AG09309 (cell line): ENCODE data around the gene SPINK6.

ENCODE experiments used
- DNase-seq: peaks from one replicate; pipeline ENCODE4 v3.0.0-alpha.2; 2010; ENCODE audit warnings: low read depth
- H3K4me3 ChIP-seq: 2 replicates; pipeline ENCODE4 v1.5.1; 2011; ENCODE audit warnings: mild to moderate bottlenecking, low read depth, low read length, moderate library complexity; ENCODE audit not compliant: control insufficient read depth
- TF ChIP-seq, protein P1 (sequence below): IDR thresholded peaks from 2 replicates; pipeline ENCODE4 v1.5.1; 2011; ENCODE audit warnings: mild to moderate bottlenecking, low read depth, low read length, inconsistent platforms; ENCODE audit not compliant: insufficient read depth, control insufficient read depth; ENCODE audit errors: missing control alignments

The SPINK6 gene

GRCh38 chr5:148209151-148209770, 6.4 kb downstream of the SPINK6 start:
- TF ChIP-seq, protein P1, sequence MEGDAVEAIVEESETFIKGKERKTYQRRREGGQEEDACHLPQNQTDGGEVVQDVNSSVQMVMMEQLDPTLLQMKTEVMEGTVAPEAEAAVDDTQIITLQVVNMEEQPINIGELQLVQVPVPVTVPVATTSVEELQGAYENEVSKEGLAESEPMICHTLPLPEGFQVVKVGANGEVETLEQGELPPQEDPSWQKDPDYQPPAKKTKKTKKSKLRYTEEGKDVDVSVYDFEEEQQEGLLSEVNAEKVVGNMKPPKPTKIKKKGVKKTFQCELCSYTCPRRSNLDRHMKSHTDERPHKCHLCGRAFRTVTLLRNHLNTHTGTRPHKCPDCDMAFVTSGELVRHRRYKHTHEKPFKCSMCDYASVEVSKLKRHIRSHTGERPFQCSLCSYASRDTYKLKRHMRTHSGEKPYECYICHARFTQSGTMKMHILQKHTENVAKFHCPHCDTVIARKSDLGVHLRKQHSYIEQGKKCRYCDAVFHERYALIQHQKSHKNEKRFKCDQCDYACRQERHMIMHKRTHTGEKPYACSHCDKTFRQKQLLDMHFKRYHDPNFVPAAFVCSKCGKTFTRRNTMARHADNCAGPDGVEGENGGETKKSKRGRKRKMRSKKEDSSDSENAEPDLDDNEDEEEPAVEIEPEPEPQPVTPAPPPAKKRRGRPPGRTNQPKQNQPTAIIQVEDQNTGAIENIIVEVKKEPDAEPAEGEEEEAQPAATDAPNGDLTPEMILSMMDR = no peak
- no peak overlapping the region for H3K4me3 ChIP-seq
- DNase-seq = no peak

DNA sequence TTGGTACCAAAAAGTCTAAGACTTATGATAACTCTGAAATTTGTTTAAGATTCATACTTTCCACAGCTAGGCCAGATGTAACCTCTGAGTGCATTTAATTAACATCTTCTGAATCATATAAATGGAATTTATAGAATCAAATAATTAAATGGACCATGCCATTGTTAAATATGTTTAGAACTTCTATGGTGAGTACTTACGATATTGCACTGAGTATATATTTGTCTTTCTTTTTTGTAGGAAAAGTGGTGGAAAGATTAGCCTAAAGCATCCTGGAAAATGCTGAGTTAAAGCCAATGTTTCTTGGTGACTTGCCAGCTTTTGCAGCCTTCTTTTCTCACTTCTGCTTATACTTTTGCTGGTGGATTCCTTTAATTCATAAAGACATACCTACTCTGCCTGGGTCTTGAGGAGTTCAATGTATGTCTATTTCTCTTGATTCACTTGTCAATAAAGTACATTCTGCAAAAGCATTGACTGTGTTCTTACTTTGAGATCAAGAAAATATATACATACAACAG, 11.9 kb downstream of the SPINK6 start:
- TF ChIP-seq, protein P1 = no peak
- DNase-seq = no peak
- H3K4me3 ChIP-seq = no peak overlapping the region

DNA sequence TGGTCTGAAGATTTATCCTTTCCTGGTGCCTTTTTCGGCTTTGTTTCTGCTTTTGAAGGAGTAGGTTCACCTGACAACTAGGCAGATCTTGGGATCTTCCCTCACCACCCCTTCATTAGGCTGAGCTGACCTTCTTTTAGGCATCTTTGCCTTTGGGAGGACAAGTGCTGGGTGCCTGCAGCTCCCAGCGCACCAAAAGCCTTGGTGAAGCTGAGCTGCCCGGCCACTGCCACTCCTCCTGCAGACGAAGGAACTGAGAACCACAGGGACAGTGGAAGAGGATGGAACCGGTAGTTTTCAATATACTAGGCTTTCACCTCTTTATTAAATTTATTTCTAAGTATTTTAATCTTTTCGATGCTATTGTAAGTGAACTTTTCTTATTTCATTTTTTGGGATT, 18.7 kb downstream of the SPINK6 start:
- no peak for DNase-seq
- TF ChIP-seq, protein P1 = no peak
- H3K4me3 ChIP-seq = no peak overlapping the region

GRCh38 chr5:148224117-148224742, 21.4 kb downstream of the SPINK6 start:
- TF ChIP-seq, protein P1 = no peak
- no peak overlapping the region for H3K4me3 ChIP-seq
- DNase-seq = peak; percentile 96

DNA sequence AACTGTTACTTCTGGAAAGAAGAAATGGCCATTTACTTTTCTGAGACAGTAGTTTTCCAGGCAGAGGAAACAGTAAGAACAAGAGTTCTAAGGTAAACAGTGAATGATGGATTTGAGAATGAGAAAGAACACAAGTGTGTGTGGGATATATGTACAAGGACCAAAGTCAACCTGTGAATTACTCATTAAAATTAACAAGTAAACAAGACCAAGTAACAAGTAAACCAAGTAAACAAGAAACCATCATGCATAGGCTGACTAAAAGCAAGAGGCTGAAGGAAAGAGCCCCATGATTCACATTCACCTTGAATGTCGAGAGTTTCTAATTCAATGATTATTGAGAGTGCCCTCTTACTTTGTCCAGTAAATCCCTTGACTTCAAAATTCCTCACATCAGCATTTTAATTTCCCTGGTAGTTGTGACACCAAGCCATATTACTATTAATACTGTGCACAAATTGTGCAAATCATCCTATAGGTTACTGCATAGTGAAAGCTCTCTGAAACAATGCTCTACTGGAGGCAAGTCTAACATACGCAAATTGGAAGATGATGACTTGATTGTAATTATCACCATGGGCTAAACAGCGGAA, 25.6 kb downstream of the SPINK6 start:
- no peak overlapping the region for H3K4me3 ChIP-seq
- TF ChIP-seq, protein P1 = no peak
- no peak for DNase-seq

DNA sequence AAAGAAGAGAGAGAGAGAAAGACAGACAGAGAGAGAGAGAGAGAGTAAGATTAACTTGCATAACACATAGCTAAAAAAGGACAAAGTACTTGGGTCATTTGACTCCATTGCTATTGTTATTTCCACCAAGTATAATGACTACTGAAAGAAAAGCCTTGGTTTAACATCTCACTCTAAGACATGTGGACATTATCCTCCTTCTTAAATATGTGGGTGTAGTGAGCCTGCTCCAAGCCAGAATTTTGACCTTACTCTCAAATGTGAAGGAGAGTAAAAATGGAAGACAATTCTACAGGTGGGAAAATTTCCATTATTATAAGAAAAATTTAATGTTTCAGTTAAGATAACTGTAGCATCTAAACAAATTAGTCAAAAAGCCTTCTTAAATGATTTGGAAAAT, 27.0 kb downstream of the SPINK6 start:
- no peak overlapping the region for H3K4me3 ChIP-seq
- DNase-seq = no peak
- TF ChIP-seq, protein P1 = no peak
